D341Med (cell line): ENCODE measurements around the gene ACACB.

Source experiments
- DNase-seq: peaks from one replicate; pipeline ENCODE4 v3.0.0; 2012; ENCODE audit warnings: low spot score

The ACACB gene

DNA sequence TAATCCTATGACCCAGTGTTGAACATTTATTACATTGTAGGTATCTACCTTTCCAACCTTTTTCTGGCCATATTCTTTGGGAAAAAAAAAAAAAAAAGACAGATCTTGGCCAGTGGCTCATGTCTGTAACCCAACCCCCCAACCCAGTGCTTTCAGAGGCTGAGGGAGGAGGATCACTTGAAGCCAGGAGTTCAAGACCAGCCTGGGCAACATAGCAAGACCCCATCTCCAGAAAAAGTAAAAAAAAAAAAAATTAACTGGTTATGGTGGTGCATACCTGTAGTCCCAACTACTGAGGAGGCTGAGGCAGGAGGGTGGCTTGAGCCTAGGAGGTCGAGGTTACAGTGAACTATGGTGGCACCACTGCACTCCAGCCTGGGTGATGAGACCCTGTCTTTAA is 58.1 kb downstream of the ACACB start:
- DNase-seq: no peak

GRCh38 chr12:109178532-109178931 is 62.1 kb downstream of the ACACB start:
- no peak for DNase-seq

GRCh38 chr12:109179927-109180326 is 63.5 kb downstream of the ACACB start:
- no peak for DNase-seq

DNA sequence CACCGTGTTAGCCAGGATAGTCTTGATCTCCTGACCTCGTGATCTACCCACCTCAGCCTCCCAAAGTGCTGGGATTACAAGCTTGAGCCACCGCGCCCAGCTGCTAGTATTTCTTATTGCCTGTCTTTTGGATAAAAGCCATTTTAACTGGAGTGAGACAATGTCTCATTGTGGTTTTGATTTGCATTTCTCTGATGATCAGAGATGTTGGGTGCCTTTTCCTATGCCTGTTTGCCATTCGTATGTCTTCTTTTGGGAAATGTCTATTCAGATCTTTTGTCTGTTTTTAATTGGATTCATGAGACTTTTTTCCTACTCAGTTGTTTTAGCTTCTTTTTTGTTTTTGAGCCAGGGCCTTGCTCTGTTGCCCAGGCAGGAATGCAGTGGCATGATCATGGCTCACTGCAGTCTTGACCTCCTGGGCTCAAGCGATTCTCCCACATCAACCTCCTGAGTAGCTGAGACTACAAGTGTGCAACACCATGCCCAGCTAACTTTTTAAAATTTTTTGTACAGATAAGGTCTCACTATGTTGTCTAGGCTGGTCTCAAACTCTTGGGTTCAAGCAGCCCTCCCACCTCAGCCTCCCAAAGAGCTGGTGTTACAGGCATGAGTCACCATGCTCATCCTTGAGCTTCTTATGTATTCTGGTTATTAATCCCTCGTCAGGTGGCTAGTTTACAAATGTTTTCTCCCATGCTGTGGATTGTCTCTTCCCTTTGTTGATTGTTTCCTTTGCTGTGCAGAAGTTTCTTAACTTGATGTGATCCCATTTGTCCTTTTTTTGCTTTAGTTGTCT is 65.9 kb downstream of the ACACB start:
- DNase-seq: no peak

GRCh38 chr12:109185441-109185840 is 69.1 kb downstream of the ACACB start:
- no peak for DNase-seq

DNA sequence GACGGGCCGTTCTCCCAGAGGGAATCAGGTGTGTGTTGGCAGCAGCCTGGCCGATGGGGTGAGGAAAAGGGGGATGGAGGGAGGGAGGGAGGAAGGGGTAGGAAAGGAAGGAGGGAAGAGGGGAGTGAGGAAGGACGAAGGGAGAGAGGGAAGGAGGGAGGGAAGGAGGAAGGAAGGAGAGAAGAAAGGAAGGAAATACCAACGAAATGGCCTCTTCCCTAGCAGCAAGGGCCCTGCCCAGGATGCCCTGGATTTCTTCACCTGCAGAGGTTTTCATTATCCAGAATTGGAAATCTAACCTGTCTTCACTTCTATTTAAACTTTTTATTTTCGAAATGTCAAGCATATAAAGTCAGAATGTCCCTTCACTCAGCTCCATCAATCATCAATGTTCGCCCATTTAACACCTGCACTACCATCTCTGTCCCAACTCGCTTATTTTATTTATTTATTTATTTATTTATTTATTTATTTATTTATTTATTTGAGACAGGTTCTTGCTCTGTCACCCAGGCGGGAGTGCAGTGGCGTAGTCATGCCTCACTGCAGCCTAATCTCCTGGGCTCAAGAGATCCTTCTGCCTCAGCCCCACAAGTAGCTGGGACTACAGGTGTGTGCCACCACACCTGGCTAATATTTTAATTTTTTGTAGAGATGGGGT is 70.7 kb downstream of the ACACB start:
- no peak for DNase-seq

DNA sequence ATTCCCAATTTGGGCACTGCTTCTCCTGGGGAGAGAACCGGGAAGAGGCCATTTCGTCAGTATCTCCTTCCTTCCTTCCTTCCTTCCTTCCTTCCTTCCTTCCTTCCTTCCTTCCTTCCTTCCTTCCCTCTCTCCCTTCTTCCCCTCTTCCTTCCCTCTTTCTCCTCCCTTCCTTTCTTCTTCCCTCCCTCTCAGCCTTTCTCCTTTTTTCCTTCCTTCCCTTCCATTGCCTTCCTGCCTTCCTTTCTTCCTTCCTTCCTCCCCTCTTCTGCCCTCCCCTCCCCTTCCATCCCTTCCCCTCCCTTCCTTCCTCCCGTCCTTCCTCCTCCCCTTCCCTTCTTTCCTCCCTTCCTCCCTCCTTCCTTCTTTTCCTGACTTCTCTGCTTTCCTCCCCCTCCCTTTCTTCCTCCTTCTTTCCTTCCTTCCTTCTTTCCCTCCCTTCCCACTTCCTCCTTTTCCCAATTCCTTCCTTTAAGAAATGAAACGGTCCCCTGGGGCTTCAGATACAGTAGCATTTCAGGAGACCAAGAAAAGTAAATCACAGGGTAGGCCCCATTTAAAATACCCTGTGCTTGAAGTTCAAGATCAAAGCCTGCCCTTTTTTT is 71.8 kb downstream of the ACACB start:
- DNase-seq: no peak

- DNase-seq: no peak
These were observed 72.9 kb downstream of the ACACB start for GRCh38 chr12:109189291-109189690.

DNA sequence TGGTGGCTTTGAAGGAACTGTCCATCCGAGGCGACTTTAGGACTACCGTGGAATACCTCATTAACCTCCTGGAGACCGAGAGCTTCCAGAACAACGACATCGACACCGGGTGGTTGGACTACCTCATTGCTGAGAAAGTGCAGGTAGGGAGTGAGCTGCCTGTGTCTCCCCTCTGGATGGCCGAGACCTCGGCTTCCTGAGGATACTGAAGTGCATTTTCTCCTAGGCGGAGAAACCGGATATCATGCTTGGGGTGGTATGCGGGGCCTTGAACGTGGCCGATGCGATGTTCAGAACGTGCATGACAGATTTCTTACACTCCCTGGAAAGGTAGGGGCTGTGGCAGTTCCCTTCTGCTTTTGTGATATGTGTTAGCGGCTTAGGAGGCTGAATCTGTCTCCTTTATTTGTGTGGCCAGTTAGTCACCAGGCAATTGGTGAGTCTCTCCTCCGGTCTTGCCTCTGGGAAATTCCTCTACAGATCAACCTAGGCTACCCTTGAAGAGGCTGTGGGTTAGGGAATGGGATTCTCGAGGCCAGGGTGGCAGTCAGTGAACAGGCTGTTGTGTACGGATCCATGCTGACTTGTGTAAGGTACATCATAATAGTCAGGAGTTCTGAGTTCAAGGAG is 75.3 kb downstream of the ACACB start:
- no peak for DNase-seq

- no peak for DNase-seq
These were observed 76.0 kb downstream of the ACACB start for GRCh38 chr12:109192358-109192757.

GRCh38 chr12:109193896-109194295 is 77.5 kb downstream of the ACACB start:
- no peak for DNase-seq

DNA sequence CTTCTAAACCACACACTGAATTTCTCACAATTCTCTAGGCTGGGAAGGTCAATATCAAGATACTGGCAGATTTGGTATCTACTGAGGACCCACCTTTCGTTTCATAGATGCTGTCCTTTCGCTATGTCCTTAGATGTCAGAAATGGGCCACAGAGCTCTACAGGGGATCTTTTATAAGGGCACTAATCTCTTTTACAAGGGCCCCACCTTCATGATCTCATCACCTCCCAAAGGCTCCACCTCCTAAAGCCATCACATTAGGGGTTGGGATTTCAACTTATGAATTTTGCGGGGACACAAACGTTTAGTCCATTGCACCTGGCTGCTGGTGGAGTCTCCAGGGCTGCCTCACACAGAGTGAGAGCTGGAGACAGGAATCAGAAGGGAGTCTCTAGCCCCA is 79.9 kb downstream of the ACACB start:
- DNase-seq: no peak

- DNase-seq: no peak
These were observed 80.9 kb downstream of the ACACB start for GRCh38 chr12:109197327-109197726.

DNA sequence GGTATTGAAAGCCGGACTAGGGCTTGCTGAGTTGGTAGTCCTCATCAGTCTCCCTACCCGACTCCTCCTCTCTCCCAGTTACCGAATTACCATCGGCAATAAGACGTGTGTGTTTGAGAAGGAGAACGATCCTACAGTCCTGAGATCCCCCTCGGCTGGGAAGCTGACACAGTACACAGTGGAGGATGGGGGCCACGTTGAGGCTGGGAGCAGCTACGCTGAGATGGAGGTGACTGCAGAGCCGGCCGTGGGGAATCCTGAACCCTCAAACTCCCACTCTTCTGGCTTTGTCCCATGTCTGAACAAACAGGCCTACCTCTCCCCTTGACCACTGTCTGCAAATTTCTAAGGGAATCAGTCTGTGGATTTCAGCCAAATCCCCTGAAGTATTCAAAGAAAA is 82.9 kb downstream of the ACACB start:
- no peak for DNase-seq

DNA sequence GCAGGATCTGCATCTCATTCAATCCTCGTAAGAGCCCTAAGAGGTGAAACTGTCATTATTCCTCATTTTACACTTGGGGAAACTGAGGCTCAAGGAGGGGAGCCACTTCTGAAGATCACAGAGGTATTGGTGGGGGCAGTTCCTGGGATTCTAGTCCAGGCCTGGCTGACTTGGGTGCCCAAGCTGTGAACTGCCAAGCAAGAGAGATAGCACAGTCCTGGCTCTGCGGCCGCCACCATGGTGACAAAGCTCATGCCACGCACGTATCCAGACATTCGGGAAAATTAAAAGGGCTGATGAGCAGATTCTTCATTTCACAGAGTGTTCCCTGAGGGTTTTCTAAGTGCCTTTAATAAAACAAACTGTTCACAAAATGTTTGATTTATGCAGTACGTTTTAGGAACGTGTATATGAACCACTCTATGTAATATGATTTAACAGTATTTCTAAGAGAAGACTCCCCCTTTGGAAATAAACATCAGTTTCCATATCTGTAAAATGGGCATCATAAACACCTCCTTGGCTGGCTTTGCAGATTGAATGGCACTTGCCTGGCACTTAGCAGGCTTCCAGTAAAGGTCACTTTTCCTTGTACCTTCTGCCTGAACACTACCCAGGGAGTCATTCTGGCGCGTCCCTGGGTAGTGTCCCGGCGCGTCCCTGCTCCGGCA is 84.6 kb downstream of the ACACB start:
- DNase-seq: no peak

DNA sequence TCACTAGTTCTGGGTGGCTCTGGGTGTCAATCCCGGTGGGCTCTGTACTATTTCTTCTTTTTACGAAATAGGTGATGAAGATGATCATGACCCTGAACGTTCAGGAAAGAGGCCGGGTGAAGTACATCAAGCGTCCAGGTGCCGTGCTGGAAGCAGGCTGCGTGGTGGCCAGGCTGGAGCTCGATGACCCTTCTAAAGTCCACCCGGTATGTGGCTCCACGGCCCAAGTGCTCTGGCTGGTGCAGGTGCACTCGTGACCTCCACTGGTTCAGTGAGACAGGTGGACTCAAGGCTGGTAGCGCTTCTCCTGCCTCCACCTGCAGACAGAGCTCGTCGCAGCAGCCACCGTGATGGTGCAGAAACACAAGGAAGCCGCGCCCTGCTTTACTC is 85.1 kb downstream of the ACACB start:
- DNase-seq: no peak

DNA sequence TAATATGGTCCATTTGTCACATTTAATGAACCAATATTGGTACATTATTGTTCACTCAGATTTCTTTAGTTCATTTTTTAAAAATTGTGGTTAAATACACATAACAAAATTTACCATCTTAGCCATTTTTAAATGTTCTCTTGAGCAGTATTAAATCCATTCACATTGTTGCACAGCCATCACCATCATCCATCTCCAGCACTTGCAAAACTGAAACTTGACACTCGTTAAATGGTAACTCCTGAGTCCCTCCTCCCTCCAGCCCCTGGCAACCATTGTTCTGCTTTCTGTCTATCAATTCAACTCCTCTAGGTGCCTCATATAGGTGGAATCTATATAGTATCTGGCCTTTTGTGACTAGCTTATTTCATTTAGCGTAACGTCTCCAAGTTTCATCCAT is 86.4 kb downstream of the ACACB start:
- no peak for DNase-seq

GRCh38 chr12:109203480-109203879 is 87.1 kb downstream of the ACACB start:
- no peak for DNase-seq

- DNase-seq: no peak
These were observed 92.7 kb downstream of the ACACB start for GRCh38 chr12:109209082-109209481.

- no peak for DNase-seq
These were observed 96.2 kb downstream of the ACACB start for GRCh38 chr12:109212460-109213115.

- DNase-seq: no peak
These were observed 97.7 kb downstream of the ACACB start for GRCh38 chr12:109214131-109214530.

GRCh38 chr12:109218996-109219395 is 102.6 kb downstream of the ACACB start:
- DNase-seq: no peak
